Heart left ventricle (tissue), 16 donors: ENCODE results near the gene TJP2. TPM values are rescaled to one million over a fixed set of nuclear protein-coding genes. Genes with fewer than 3 reads are reported as not detected.

Experiments used
- ATAC-seq, 4 donors: fragments of 200-7000 bp; cut with Tn5 transposase; one replicate each; pipeline ENCODE4 v1.9.1; 2020 to 2022; ENCODE audit warnings: moderate library complexity in 4 of 4, mild to moderate bottlenecking in 3 of 4, moderate number of reproducible peaks in 1 of 4
- DNase-seq, 5 donors: peaks; one replicate each; pipeline ENCODE4 v3.0.0-alpha.2; 2020
- H3K27ac ChIP-seq, 12 donors: fragments of 200-600 bp; sonication (generic) in 4 of 12; one replicate each; pipeline versions ENCODE4 v1.5.0 to v1.8.0; 2016 to 2022; ENCODE audit warnings: mild to moderate bottlenecking in 2 of 12
- H3K27me3 ChIP-seq, 9 donors: fragments of 200-600 bp; sonication (generic) in 2 of 9; one replicate each; pipeline versions ENCODE4 v1.5.1 to v1.8.0; 2016 to 2022; ENCODE audit warnings: mild to moderate bottlenecking in 3 of 9
- H3K36me3 ChIP-seq, 9 donors: fragments of 200-600 bp; sonication (generic) in 2 of 9; one replicate each; pipeline versions ENCODE4 v1.5.0 to v1.8.0; 2018 to 2022; ENCODE audit warnings: mild to moderate bottlenecking in 2 of 9
- H3K4me1 ChIP-seq, 12 donors: fragments of 200-600 bp; sonication (generic) in 4 of 12; one replicate each; pipeline versions ENCODE4 v1.5.0 to v1.8.0; 2016 to 2022; ENCODE audit warnings: mild to moderate bottlenecking in 3 of 12
- H3K4me3 ChIP-seq, 12 donors: fragments of 200-600 bp; sonication (generic) in 4 of 12; one replicate each; pipeline versions ENCODE4 v1.5.0 to v1.8.0; 2017 to 2022; ENCODE audit warnings: mild to moderate bottlenecking in 9 of 12, moderate library complexity in 4 of 12
- H3K9me3 ChIP-seq, 12 donors: fragments of 200-600 bp; sonication (generic) in 4 of 12; one replicate each; pipeline versions ENCODE4 v1.5.0 to v1.8.0; 2016 to 2022; ENCODE audit warnings: mild to moderate bottlenecking in 1 of 12
- POLR2A ChIP-seq, 2 donors: fragments of 450-650 bp; IDR thresholded peaks; one replicate each; pipeline ENCODE4 v1.6.1; 2017; ENCODE audit warnings: antibody characterized with exemption in 2 of 2, mild to moderate bottlenecking in 2 of 2, moderate library complexity in 2 of 2
- WGBS, 4 donors: extraction: QIAGEN DNeasy Blood & Tissue Kit in 2 of 4; methylation state at CpG; one replicate each; pipeline versions ENCODE4 v1.1.5 to v1.1.7; 2013 to 2018; 5-methylcytosine and 5-hydroxymethylcytosine counted together
- intact Hi-C, 10 donors: fragments of 100-400 bp; cut with DNase I; formaldehyde crosslinking; loops; one replicate each; pipeline versions ENCODE4 v1.11.1 to v1.14.2; 2022
- polyA plus RNA-seq, 2 donors: library from polyadenylated mRNA; stranded (reverse); fragments of 200-250 nt; gene quantifications; one replicate each; pipeline ENCODE4 v1.2.3, GENCODE V29; 2013
- total RNA-seq, 9 donors: library from RNA; depleted of rRNA in 2 of 9; stranded (reverse); fragments of >200 nt in 2 of 9; fragmentation: NEBNext Ultra II Directional in 3 of 9; extraction: Animal tissue kit (Norgen Biotek cat#: 25700) in 3 of 9; gene quantifications; one replicate each; pipeline versions ENCODE4 v1.1.0 to v1.2.4, GENCODE V29; 2016 to 2023
- TF ChIP-seq, protein P1 (sequence below), 12 donors: fragments of 200-600 bp; sonication (generic) in 4 of 12; IDR thresholded peaks; one replicate each; pipeline versions ENCODE4 v1.5.0 to v1.8.0; 2018 to 2022; ENCODE audit warnings: antibody characterized with exemption in 12 of 12, mild to moderate bottlenecking in 5 of 12
- donor health status: ischemic (EF 13 %, LVEDD 7.1; RV severe dilation, severe dysfunction).
- donor health status: healthy with polysubstance abuse.
- donor health status: DM: no; HTN: yes; CAD: no.
- donor health status: DM: no; HTN: no; CAD: no.
- donor health status: ischemic (EF 25% LVEDD 6.9; RV normal size, moderate dysfunction).
- donor health status: ischemic (EF 25% LVEDD 5.7; RV mildly dilated, moderate dysfunction).
- donor health status: healthy.
- donor health status: DM: yes; HTN: yes; CAD: no.
- donor health status: ischemic (EF 35%, LVEDD 5.7; RV mildly dilated, moderate dysfunction).
- donor health status: nonischemic (EF 11% LVEDD 7.7; RV severe dilation, severe dysfunction).
- donor health status: DM: yes; HTN: yes; CAD: no.
- donor health status: PGD.
- donor health status: ischemic (EF 29% LVEDD 5.4; RV normal size, mild dysfunction).
- donor health status: nonischemic (EF 23%, LVEDD 6.1; RV moderate dilation, normal function).

The TJP2 gene
- total and polyA plus RNA-seq, 11 donors, result 29.1 to 139 (median 87.5) TPM

GRCh38 chr9:69180670-69181069 is 6.6 kb downstream of the TJP2 start:
- H3K4me1 ChIP-seq, result peaks cover 12 to 67% (median 38%) of the 10 kb centered on the region in 12 donors
- DNase-seq, result peak in 4 of 5 donors; percentile 30 to 66 (median 45)

GRCh38 chr9:69181908-69182353 is 7.9 kb downstream of the TJP2 start:
- TF ChIP-seq, protein P1, sequence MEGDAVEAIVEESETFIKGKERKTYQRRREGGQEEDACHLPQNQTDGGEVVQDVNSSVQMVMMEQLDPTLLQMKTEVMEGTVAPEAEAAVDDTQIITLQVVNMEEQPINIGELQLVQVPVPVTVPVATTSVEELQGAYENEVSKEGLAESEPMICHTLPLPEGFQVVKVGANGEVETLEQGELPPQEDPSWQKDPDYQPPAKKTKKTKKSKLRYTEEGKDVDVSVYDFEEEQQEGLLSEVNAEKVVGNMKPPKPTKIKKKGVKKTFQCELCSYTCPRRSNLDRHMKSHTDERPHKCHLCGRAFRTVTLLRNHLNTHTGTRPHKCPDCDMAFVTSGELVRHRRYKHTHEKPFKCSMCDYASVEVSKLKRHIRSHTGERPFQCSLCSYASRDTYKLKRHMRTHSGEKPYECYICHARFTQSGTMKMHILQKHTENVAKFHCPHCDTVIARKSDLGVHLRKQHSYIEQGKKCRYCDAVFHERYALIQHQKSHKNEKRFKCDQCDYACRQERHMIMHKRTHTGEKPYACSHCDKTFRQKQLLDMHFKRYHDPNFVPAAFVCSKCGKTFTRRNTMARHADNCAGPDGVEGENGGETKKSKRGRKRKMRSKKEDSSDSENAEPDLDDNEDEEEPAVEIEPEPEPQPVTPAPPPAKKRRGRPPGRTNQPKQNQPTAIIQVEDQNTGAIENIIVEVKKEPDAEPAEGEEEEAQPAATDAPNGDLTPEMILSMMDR (IDR thresholded peaks at IDR 0.05), result no peak
- TF ChIP-seq POLR2A (IDR thresholded peaks at IDR 0.05), result no peak
- H3K4me1 ChIP-seq, result peaks cover 13 to 68% (median 47%) of the 10 kb centered on the region in 12 donors
- no peaks in the 10 kb centered on the region for H3K9me3 ChIP-seq
- no peaks in the 10 kb centered on the region for H3K27me3 ChIP-seq
- DNase-seq (peak in 2 of 5 donors; percentile 31), ATAC-seq (peak in 3 of 4 donors; percentile 18 to 53 (median 27))
- H3K4me3 ChIP-seq, result no peak overlapping the region
- H3K27ac ChIP-seq, result peak overlapping the region in 11 of 12 donors; percentile 1 to 74 (median 50)
- WGBS, 4 donors, result 16 to 33% (median 32%) methylated on average over 4 of the region's 4 CpGs
- intact Hi-C loops, result loop anchor here in 1 of 10 donors (5.0 kb wide), 1 partner anchor 40 kb away; no protein-coding TSS in a partner anchor
- no peaks in the 10 kb centered on the region for H3K36me3 ChIP-seq

More at GRCh38 chr9:69180670-69181069, 6.6 kb downstream of the TJP2 start:
- peak; percentile 62 to 95 (median 86) for ATAC-seq
- H3K9me3 ChIP-seq, result no peaks in the 10 kb centered on the region
- 20 to 36% (median 29%) methylated on average over 2 of the region's 2 CpGs for WGBS, 4 donors
- no peak overlapping the region for H3K4me3 ChIP-seq
- TF ChIP-seq POLR2A (IDR thresholded peaks at IDR 0.05), result peak in 1 of 2 donors; percentile 23
- TF ChIP-seq, protein P1 (IDR thresholded peaks at IDR 0.05), result no peak
- no peaks in the 10 kb centered on the region for H3K36me3 ChIP-seq
- H3K27me3 ChIP-seq, result no peaks in the 10 kb centered on the region
- intact Hi-C loops, result loop anchor here in 1 of 10 donors (5.0 kb wide), 1 partner anchor 38 kb away; no protein-coding TSS in a partner anchor
- H3K27ac ChIP-seq, result peak overlapping the region in 11 of 12 donors; percentile 24 to 74 (median 63)

DNA sequence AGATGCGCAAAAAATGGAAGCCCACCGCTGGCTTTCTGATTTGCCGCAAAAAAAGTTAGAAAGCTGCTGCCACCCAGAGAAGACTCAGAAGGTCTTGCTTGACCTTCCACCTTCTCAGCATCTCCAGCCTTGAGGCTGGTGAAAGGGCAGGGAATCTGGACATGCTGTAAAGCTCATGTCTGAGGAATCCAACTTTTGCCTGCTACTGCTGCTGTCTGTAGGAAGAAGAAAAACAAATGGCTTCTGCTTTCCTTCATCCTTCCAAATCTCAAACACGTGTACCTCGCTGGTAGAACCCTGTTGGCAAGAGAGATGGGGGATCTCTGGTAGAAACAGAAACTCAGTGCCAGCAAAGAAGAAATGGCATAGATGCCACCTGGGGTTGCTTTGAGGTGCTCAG is 10.2 kb downstream of the TJP2 start:
- TF ChIP-seq POLR2A (IDR thresholded peaks at IDR 0.05), result no peak
- TF ChIP-seq, protein P1 (IDR thresholded peaks at IDR 0.05), result no peak
- intact Hi-C loops, result loop anchor here in 1 of 10 donors (5.0 kb wide), 1 partner anchor 42 kb away; no protein-coding TSS in a partner anchor
- Histone ChIP-seq H3K4me1 (peaks cover 8 to 67% (median 51%) of the 10 kb centered on the region in 12 donors), H3K27ac (peak overlapping the region in 2 of 12 donors; percentile 10 to 18), H3K4me3 (no peak overlapping the region), H3K27me3 (no peaks in the 10 kb centered on the region), H3K36me3 (no peaks in the 10 kb centered on the region), H3K9me3 (no peaks in the 10 kb centered on the region)
- ATAC-seq (no peak), DNase-seq (no peak)
- 83 to 88% (median 88%) methylated on average over 5 of the region's 5 CpGs for WGBS, 4 donors

- intact Hi-C loops, result no loop called here
- WGBS, 4 donors, result 18 to 31% (median 24%) methylated on average over 7 of the region's 7 CpGs
- DNase-seq (no peak), ATAC-seq (peak; percentile 41 to 83 (median 64))
- H3K27ac ChIP-seq, result peak overlapping the region; percentile 1 to 81 (median 64)
- H3K36me3 ChIP-seq, result no peaks in the 10 kb centered on the region
- no peaks in the 10 kb centered on the region for H3K9me3 ChIP-seq
- no peak overlapping the region for H3K4me3 ChIP-seq
- H3K27me3 ChIP-seq, result no peaks in the 10 kb centered on the region
- no peak for TF ChIP-seq POLR2A (IDR thresholded peaks at IDR 0.05)
- TF ChIP-seq, protein P1 (IDR thresholded peaks at IDR 0.05), result no peak
- peaks cover 9 to 64% (median 45%) of the 10 kb centered on the region in 12 donors for H3K4me1 ChIP-seq
Observed at GRCh38 chr9:69186841-69187611, 12.9 kb downstream of the TJP2 start.
